Stimulated activated CD8-positive, alpha-beta memory T cell treated with anti-CD3 and anti-CD28 coated beads, Interleukin-4, amount 100 ng/mL, for 24 hours (primary cell): ENCODE measurements around the gene EFHC1.
"Not testable (repeated sequence)": the region's sequence is repeated elsewhere in the genome, so short reads cannot be mapped to it uniquely, and the experiment has no call there.

ENCODE experiments used
- DNase-seq: peaks from one replicate; pipeline ENCODE4 v3.0.0-alpha.2; 2020; ENCODE audit warnings: low read depth

Gene EFHC1

GRCh38 chr6:52399511-52400312, 20.4 kb upstream of the EFHC1 start:
- DNase-seq = no peak

- no peak for DNase-seq
Observed at GRCh38 chr6:52400313-52401041, 19.7 kb upstream of the EFHC1 start.

- DNase-seq = no peak
Observed at GRCh38 chr6:52403086-52403485, 17.1 kb upstream of the EFHC1 start.

- DNase-seq = no peak
Observed at GRCh38 chr6:52403627-52404026, 16.5 kb upstream of the EFHC1 start.

- DNase-seq = no peak
Observed at GRCh38 chr6:52405243-52405642, 14.9 kb upstream of the EFHC1 start.

GRCh38 chr6:52407467-52407866, 12.7 kb upstream of the EFHC1 start:
- no peak for DNase-seq

GRCh38 chr6:52409499-52409898, 10.6 kb upstream of the EFHC1 start:
- no peak for DNase-seq

- DNase-seq = no peak
Observed at GRCh38 chr6:52410979-52411378, 9.2 kb upstream of the EFHC1 start.

- no peak for DNase-seq
Observed at GRCh38 chr6:52411911-52412310, 8.2 kb upstream of the EFHC1 start.

- DNase-seq = no peak
Observed at GRCh38 chr6:52415333-52415732, 4.8 kb upstream of the EFHC1 start.

GRCh38 chr6:52415917-52416628, 4.1 kb upstream of the EFHC1 start:
- DNase-seq = no peak

- no peak for DNase-seq
Observed at GRCh38 chr6:52416629-52417151, 3.5 kb upstream of the EFHC1 start.

- DNase-seq = no peak
Observed at GRCh38 chr6:52417675-52418111, 2.4 kb upstream of the EFHC1 start.

GRCh38 chr6:52418606-52419005, 1.5 kb upstream of the EFHC1 start:
- DNase-seq = no peak

GRCh38 chr6:52420668-52421358, 671 bp downstream of the EFHC1 start:
- no peak for DNase-seq

GRCh38 chr6:52422156-52422555, 2.0 kb downstream of the EFHC1 start:
- no peak for DNase-seq

GRCh38 chr6:52423448-52423847, 3.3 kb downstream of the EFHC1 start:
- no peak for DNase-seq

- no peak for DNase-seq
Observed at GRCh38 chr6:52423971-52424381, 3.8 kb downstream of the EFHC1 start.

- DNase-seq = no peak
Observed at GRCh38 chr6:52424513-52424912, 4.4 kb downstream of the EFHC1 start.

GRCh38 chr6:52426667-52427066, 6.5 kb downstream of the EFHC1 start:
- DNase-seq = no peak

GRCh38 chr6:52433294-52433693, 13.2 kb downstream of the EFHC1 start:
- DNase-seq = not testable (repeated sequence)

GRCh38 chr6:52435345-52435744, 15.2 kb downstream of the EFHC1 start:
- DNase-seq = no peak
